Cortex of kidney (tissue), 1 donor: ENCODE data around the gene RAB11FIP5.

Experiments
- DNase-seq: peaks from one replicate; lab custom pipeline; 2025; lab: John Stamatoyannopoulos, UW

Gene RAB11FIP5

DNA sequence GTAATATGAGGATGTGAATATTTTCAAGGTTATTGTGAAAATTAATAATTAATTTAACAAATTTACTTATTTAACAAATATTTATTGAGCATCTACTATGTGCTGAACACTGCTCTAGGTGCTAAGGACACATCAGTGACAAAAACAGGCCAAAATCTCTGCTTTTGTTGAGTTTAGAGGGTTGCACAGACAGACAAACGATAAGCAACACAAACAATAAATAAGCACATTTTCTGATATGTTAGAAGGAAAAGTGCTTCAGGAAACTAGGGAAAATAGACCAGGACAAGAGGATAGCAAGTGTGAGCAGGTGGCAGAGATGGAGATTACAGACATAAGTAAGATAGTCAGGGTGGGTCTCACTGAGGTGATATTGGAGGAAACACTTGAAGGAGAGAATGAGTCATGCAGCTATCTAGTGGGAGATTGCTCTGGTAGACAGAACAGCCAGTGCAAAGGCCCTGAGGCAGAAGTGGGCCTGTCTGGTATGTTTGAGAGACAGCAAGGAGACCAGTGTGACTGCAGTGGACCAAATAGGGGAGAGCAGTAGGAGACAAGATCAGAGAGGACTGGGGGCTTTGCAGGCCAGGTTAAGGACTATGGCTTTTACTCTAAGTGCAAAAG lies 79.5 kb downstream of the RAB11FIP5 start:
- DNase-seq: no peak

DNA sequence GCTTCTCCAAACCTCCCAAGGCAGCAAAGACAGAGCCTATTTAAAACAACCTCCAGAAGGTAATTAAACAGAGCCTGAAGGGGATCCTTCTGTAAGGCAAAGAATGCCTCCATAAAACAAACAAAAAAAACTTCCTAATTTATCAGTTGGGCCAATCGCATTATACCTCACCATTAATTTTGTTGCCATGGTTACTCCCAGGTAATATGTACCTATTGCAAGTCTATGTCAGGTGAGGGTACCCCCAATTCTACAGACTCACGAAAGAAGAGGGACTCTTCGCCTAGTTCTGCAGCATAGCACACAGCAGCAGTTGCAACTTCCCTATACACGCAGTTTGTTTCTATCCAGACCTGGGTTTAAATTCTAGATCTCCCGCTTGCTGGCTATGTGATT lies 80.0 kb downstream of the RAB11FIP5 start:
- no peak for DNase-seq

DNA sequence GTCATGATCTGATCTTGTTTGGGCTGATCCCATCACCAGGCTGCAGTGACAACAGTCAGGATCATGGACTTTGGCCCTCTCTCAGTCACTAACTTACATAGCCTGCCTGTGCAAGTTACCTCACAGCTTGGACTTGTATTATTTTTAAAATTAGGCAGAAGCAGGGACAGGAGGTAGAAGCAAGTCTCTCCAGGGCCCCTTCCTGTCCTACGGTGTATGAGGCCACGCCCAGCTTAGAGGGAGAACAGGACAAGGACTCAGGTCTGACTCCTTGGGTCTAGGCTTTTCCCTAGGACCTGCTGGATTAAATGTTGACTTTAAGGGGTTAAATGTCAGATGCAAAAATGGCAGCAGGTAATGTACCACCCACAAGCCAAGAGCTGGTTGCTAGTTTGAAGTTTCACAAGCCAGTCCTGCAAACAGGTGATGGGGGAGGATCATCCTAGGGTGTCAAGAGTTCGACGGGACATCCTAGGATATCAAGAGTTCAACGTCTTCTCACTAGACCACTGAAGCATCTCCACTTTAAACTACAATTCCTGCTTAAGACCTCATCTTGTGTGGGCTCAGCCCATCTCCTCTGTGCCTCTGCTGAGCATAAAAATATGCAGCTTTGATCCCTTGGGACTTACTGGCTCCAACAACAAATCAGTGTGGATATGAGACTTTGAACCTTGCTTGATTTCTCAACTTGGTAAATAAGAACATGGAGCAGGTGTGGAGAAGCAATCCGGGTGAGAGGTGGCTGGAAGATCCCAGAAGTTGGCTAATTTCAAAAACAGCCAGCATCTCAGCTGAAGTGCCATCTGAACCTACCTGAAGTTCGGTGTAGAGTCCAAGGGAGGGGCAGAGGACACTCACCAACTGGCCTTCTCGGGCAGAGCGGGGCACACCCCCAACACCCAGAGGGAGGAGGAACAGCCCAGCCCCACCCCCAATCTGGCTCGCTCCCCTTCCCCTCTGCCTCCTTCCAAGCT lies 80.7 kb downstream of the RAB11FIP5 start:
- DNase-seq: no peak

DNA sequence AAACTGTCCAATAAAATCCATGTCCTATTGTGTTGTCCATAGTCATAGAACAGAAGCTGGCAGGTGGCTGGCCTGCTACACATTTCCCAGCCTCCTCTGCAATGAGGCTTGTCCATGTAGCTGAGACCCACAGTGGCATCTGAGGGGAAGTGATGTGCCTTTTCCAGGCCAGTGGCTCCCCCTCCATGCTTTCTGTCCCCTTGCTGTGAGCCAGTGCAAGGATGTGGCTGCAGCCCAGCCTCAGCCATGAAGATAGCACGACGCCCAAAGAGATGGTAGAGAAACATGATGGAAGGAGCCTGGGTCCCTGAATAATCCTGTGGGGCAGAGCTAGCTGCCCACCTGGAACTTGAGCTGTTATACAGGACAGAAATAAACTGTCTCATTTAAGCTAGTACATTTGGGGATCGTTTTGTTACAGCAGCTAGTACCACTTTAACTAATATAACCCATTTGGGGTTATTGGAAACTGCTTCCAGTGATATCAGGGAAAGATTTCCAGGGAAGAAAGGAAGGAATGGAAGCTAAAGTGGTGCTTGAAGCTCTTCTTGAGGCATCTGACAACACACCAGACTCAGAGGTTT lies 81.6 kb downstream of the RAB11FIP5 start:
- no peak for DNase-seq

DNA sequence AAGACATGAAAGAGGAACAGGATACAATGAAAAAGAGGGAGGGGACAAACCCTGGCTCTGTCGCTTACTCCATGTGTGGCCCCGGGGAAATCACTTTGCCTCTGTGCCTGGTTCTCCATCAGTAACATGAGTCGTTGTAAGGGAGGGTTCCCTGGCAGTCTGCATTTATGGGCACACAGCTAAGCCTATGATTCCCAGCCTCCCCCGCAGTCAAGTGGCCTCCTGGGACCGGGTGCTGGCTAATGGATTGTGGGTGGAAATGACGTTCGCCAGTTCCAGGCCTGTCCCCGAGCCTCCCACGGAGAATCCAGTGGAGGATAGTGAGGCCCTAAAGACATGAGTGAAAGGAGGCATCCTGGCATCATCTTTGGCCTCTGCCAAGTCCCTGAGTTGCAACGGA lies 83.9 kb downstream of the RAB11FIP5 start:
- no peak for DNase-seq

DNA sequence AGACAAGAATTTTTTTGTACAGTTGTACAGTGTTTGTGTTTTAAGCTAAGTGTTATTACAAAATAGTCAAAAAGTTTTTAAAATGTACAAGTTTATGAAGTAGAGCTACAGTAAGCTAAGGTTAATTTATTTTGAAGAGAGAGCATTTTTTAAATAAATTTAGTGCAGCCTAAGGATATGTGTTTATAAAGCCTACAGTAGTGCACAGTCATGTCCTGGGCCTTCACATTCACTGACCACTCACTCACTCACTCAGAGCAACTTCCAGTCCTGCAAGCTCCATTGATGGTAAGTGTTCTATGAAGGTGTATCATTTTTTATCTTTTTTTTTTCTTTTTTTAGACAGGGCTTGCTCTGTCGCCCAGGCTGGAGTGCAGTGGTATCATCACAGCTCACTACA lies 85.4 kb downstream of the RAB11FIP5 start:
- DNase-seq: no peak

DNA sequence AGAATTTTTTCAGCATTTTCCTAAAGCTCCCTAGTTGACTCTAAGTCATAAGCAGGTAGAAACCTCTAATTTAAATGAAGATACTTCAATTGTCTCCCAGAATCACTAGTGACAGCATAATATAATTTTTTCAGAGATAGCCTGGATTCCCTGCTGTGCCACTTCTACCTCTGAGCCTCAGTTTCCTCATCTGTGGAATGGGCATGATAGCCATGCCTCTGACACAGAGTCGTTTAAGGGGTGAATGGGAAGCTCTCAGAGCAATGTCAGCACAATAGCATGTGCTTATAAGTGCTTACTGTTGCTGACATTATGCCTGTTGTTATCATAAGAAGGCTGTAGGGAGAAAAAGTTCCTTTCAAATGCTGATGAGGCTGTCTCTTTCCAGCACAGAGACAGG lies 89.3 kb downstream of the RAB11FIP5 start:
- no peak for DNase-seq
